Caco-2 (cell line): Measurements from ENCODE around the gene KCTD1. TPM values are rescaled to one million over a fixed set of nuclear protein-coding genes. Genes with fewer than 3 reads are reported as not detected.

Experiments
- BruUV-seq: library from RNA; stranded (reverse); fragments of 400-500 nt; replicated peaks from 2 replicates; lab custom pipeline; 2021; lab: Mats Ljungman, UMichigan
- CTCF ChIA-PET: fragments of 300-600 bp; sonication (Branson Sonifier 250); formaldehyde crosslinking; loops from one replicate; lab custom pipeline; 2022; ENCODE audit warnings: antibody characterized with exemption; lab: Charles Lee
- POLR2A ChIA-PET: fragments of 300-600 bp; sonication (Branson Sonifier 250); formaldehyde crosslinking; loops from one replicate; lab custom pipeline; 2022; ENCODE audit warnings: antibody characterized with exemption; lab: Charles Lee
- DNase-seq, 2 experiments: peaks; one replicate each; pipeline versions ENCODE4 v3.0.0 to v3.0.0-alpha.2; 2020 to 2022
- H3K27me3 ChIP-seq: replicated peaks from 2 replicates; pipeline ENCODE4 v1.6.0; 2011; ENCODE audit warnings: low read length; ENCODE audit not compliant: control insufficient read depth, insufficient read depth
- H3K36me3 ChIP-seq: 2 replicates; pipeline ENCODE4 v1.5.1; 2011; ENCODE audit warnings: low read length; ENCODE audit not compliant: control insufficient read depth, insufficient read depth
- H3K4me1 ChIP-seq: fragments of 250-450 bp; sonication (Bioruptor Pico); 2 replicates; pipeline ENCODE4 v1.5.1; 2020; ENCODE audit warnings: mild to moderate bottlenecking
- H3K4me3 ChIP-seq: 2 replicates; pipeline ENCODE4 v1.5.1; 2011; ENCODE audit warnings: low read depth, mild to moderate bottlenecking, control low read depth, low read length
- H3K9me3 ChIP-seq: fragments of 250-450 bp; sonication (Bioruptor Pico); 2 replicates; pipeline ENCODE4 v1.5.1; 2020; ENCODE audit warnings: mild to moderate bottlenecking, moderate library complexity
- H3K27ac Mint-ChIP-seq: one replicate; pipeline ENCODE4 v1.8.0; 2022; ENCODE audit warnings: mixed read lengths; ENCODE audit not compliant: unreplicated experiment
- H3K27me3 Mint-ChIP-seq: one replicate; pipeline ENCODE4 v1.8.0; 2022; ENCODE audit warnings: mixed read lengths; ENCODE audit not compliant: insufficient read depth, unreplicated experiment
- H3K36me3 Mint-ChIP-seq: one replicate; pipeline ENCODE4 v1.8.0; 2022; ENCODE audit warnings: mild to moderate bottlenecking, mixed read lengths; ENCODE audit not compliant: insufficient read depth, unreplicated experiment
- H3K4me1 Mint-ChIP-seq: one replicate; pipeline ENCODE4 v1.8.0; 2022; ENCODE audit warnings: low read depth, mixed read lengths; ENCODE audit not compliant: unreplicated experiment
- H3K4me3 Mint-ChIP-seq: one replicate; pipeline ENCODE4 v1.8.0; 2022; ENCODE audit warnings: mild to moderate bottlenecking, moderate library complexity, mixed read lengths; ENCODE audit not compliant: unreplicated experiment
- H3K9me3 Mint-ChIP-seq: one replicate; pipeline ENCODE4 v1.8.0; 2022; ENCODE audit warnings: mixed read lengths; ENCODE audit not compliant: unreplicated experiment
- intact Hi-C: fragments of 100-400 bp; cut with micrococcal nuclease; formaldehyde crosslinking; loops from one replicate; pipeline ENCODE4 v1.10.0; 2022; ENCODE audit not compliant: unreplicated experiment
- total RNA-seq: library from RNA; stranded (reverse); gene quantifications from 2 replicates; pipeline ENCODE4 v1.2.3, GENCODE V29; 2022
- TF ChIP-seq, protein P1 (sequence below), 2 experiments: fragments of 200-600 bp in 1 of 2; IDR thresholded peaks; 1 replicate in 1 of 2; 2 replicates in 1 of 2; pipeline versions ENCODE4 v1.5.1 to v1.8.0; 2011 to 2022; ENCODE audit warnings: antibody characterized with exemption in 1 of 2, control low read depth in 1 of 2, inconsistent platforms in 1 of 2, low read depth in 1 of 2, low read length in 1 of 2, mild to moderate bottlenecking in 1 of 2, moderate library complexity in 1 of 2; ENCODE audit not compliant: insufficient read depth in 1 of 2, severe bottlenecking in 1 of 2, unreplicated experiment in 1 of 2

KCTD1 gene
- total RNA-seq, 1 experiment from 2014 or later: 5.7 TPM

GRCh38 chr18:26421503-26421902, 126.8 kb downstream of the KCTD1 start:
- Histone ChIP-seq H3K27me3 (no peaks in the 10 kb centered on the region), H3K4me3 (no peak overlapping the region), H3K36me3 (no peaks in the 10 kb centered on the region), H3K9me3 (no peaks in the 10 kb centered on the region), H3K4me1 (no peaks in the 10 kb centered on the region)
- Mint-ChIP-seq H3K27ac (no peak overlapping the region), H3K27me3 (no peaks in the 10 kb centered on the region), H3K4me1 (no peaks in the 10 kb centered on the region), H3K4me3 (no peak overlapping the region), H3K9me3 (no peaks in the 10 kb centered on the region), H3K36me3 (no peaks in the 10 kb centered on the region)
- BruUV-seq: no TSS peak
- POLR2A ChIA-PET: no interaction called here
- TF ChIP-seq, protein P1, sequence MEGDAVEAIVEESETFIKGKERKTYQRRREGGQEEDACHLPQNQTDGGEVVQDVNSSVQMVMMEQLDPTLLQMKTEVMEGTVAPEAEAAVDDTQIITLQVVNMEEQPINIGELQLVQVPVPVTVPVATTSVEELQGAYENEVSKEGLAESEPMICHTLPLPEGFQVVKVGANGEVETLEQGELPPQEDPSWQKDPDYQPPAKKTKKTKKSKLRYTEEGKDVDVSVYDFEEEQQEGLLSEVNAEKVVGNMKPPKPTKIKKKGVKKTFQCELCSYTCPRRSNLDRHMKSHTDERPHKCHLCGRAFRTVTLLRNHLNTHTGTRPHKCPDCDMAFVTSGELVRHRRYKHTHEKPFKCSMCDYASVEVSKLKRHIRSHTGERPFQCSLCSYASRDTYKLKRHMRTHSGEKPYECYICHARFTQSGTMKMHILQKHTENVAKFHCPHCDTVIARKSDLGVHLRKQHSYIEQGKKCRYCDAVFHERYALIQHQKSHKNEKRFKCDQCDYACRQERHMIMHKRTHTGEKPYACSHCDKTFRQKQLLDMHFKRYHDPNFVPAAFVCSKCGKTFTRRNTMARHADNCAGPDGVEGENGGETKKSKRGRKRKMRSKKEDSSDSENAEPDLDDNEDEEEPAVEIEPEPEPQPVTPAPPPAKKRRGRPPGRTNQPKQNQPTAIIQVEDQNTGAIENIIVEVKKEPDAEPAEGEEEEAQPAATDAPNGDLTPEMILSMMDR (IDR thresholded peaks at IDR 0.05; ENCODE audit: insufficient read depth in 1 of 2, low read depth in 1 of 2, low read length in 1 of 2, severe bottlenecking in 1 of 2, unreplicated experiment in 1 of 2): no peak
- intact Hi-C loops: no loop called here
- no peak for DNase-seq
- CTCF ChIA-PET: no interaction called here

DNA sequence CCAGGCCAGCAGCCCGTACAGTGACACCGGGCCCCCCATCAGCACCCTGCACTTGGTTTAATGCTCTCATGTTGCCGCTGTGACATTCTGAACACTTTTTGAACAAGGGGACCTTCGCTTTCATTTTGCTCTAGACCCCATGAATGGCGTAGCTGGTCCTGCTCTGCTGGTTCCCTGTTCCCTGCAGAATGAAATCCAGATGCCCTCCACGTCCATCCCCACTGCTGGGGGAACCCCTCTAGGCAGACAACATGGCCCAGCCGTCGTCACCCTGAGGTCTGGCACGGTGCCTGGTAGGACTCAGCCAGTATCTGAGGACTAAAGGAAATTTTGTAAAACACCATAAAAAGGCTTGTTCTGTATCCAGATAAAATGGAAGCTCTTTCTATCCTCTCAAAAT, 128.6 kb downstream of the KCTD1 start:
- Histone ChIP-seq H3K36me3 (no peaks in the 10 kb centered on the region), H3K9me3 (no peaks in the 10 kb centered on the region), H3K4me3 (no peak overlapping the region), H3K4me1 (no peaks in the 10 kb centered on the region), H3K27me3 (no peaks in the 10 kb centered on the region)
- DNase-seq: no peak
- TF ChIP-seq, protein P1 (IDR thresholded peaks at IDR 0.05; ENCODE audit: insufficient read depth in 1 of 2, low read depth in 1 of 2, low read length in 1 of 2, severe bottlenecking in 1 of 2, unreplicated experiment in 1 of 2): no peak
- POLR2A ChIA-PET: no interaction called here
- Mint-ChIP-seq H3K4me1 (no peaks in the 10 kb centered on the region), H3K27ac (no peak overlapping the region), H3K9me3 (no peaks in the 10 kb centered on the region), H3K36me3 (no peaks in the 10 kb centered on the region), H3K4me3 (no peak overlapping the region), H3K27me3 (no peaks in the 10 kb centered on the region)
- CTCF ChIA-PET: no interaction called here
- intact Hi-C loops: no loop called here
- no TSS peak for BruUV-seq

- CTCF ChIA-PET: no interaction called here
- H3K4me3 Mint-ChIP-seq: no peak overlapping the region
- no peak for DNase-seq
- intact Hi-C loops: no loop called here
- TF ChIP-seq, protein P1 (IDR thresholded peaks at IDR 0.05; ENCODE audit: insufficient read depth in 1 of 2, low read depth in 1 of 2, low read length in 1 of 2, severe bottlenecking in 1 of 2, unreplicated experiment in 1 of 2): no peak
- POLR2A ChIA-PET: no interaction called here
- no peaks in the 10 kb centered on the region for H3K4me1 Mint-ChIP-seq
- no TSS peak for BruUV-seq
- no peaks in the 10 kb centered on the region for H3K9me3 Mint-ChIP-seq
- Histone ChIP-seq H3K4me1 (no peaks in the 10 kb centered on the region), H3K4me3 (no peak overlapping the region), H3K9me3 (no peaks in the 10 kb centered on the region), H3K36me3 (no peaks in the 10 kb centered on the region), H3K27me3 (no peaks in the 10 kb centered on the region)
- no peaks in the 10 kb centered on the region for H3K36me3 Mint-ChIP-seq
- no peaks in the 10 kb centered on the region for H3K27me3 Mint-ChIP-seq
- H3K27ac Mint-ChIP-seq: no peak overlapping the region
Measured at GRCh38 chr18:26418225-26418624, 130.1 kb downstream of the KCTD1 start.
